Panc1 (cell line): ENCODE data around the gene DPEP2. TPM values are rescaled to one million over a fixed set of nuclear protein-coding genes. Genes with fewer than 3 reads are reported as not detected.
"Not testable (repeated sequence)": the region's sequence is repeated elsewhere in the genome, so short reads cannot be mapped to it uniquely, and the experiment has no call there.

Experiments
- ATAC-seq: fragments of 200-7000 bp; cut with Tn5 transposase; 2 replicates; pipeline ENCODE4 v1.9.1; 2020; ENCODE audit warnings: mild to moderate bottlenecking, moderate library complexity
- BruUV-seq: library from RNA; stranded (reverse); fragments of 400-500 nt; replicated peaks from 2 replicates; lab custom pipeline; 2021; lab: Mats Ljungman, UMichigan
- CTCF ChIA-PET: fragments of 300-600 bp; sonication (Branson Sonifier 250); formaldehyde crosslinking; loops from one replicate; lab custom pipeline; 2022; ENCODE audit warnings: antibody characterized with exemption; lab: Charles Lee
- POLR2A ChIA-PET: fragments of 300-600 bp; sonication (Branson Sonifier 250); formaldehyde crosslinking; loops from one replicate; lab custom pipeline; 2022; ENCODE audit warnings: antibody characterized with exemption; lab: Charles Lee
- DNase-seq: peaks from one replicate; pipeline ENCODE4 v3.0.0-alpha.2; 2010; ENCODE audit warnings: low read depth, low spot score
- H3K27ac ChIP-seq: 2 replicates; pipeline ENCODE4 v1.5.1; 2011; ENCODE audit warnings: mild to moderate bottlenecking, low read length, inconsistent platforms
- H3K27me3 ChIP-seq: fragments of 200-500 bp; sonication (Bioruptor generic); 2 replicates; pipeline ENCODE4 v1.6.0; 2014; ENCODE audit warnings: low read length, inconsistent platforms; ENCODE audit not compliant: control insufficient read depth, insufficient read depth
- H3K36me3 ChIP-seq: fragments of 200-500 bp; sonication (Bioruptor generic); 2 replicates; pipeline ENCODE4 v1.5.1; 2014; ENCODE audit warnings: inconsistent platforms, mild to moderate bottlenecking, low read length, moderate library complexity; ENCODE audit not compliant: control insufficient read depth, insufficient read depth
- H3K4me1 ChIP-seq: 2 replicates; pipeline ENCODE4 v1.5.1; 2011; ENCODE audit warnings: inconsistent platforms, mild to moderate bottlenecking, low read length, moderate library complexity; ENCODE audit not compliant: control insufficient read depth, insufficient read depth
- H3K4me3 ChIP-seq, 2 experiments: 2 replicates each; pipeline ENCODE4 v1.5.1; 2011 to 2012; ENCODE audit warnings: low read depth in 2 of 2, low read length in 2 of 2, mild to moderate bottlenecking in 2 of 2, inconsistent platforms in 1 of 2, moderate library complexity in 1 of 2
- H3K9me3 ChIP-seq: fragments of 200-500 bp; sonication (Bioruptor generic); 2 replicates; pipeline ENCODE4 v1.5.1; 2014; ENCODE audit warnings: low read depth, mild to moderate bottlenecking, inconsistent platforms, low read length, moderate library complexity; ENCODE audit not compliant: control insufficient read depth, insufficient read depth
- CTCF ChIP-seq: fragments of 450-650 bp; IDR thresholded peaks from 2 replicates; pipeline ENCODE4 v1.5.1; 2017; ENCODE audit warnings: mild to moderate bottlenecking
- POLR2AphosphoS5 ChIP-seq: IDR thresholded peaks from 2 replicates; pipeline ENCODE4 v1.6.1; 2012; ENCODE audit warnings: mild to moderate bottlenecking, low read depth, low read length, moderate library complexity
- REST ChIP-seq, 2 experiments: IDR thresholded peaks; 2 replicates each; pipeline ENCODE4 v1.6.1; 2011 to 2012; ENCODE audit warnings: low read depth in 2 of 2, control low read depth in 1 of 2, low read length in 1 of 2, mild to moderate bottlenecking in 1 of 2, moderate library complexity in 1 of 2; ENCODE audit not compliant: insufficient read depth in 1 of 2
- SIN3A ChIP-seq: IDR thresholded peaks from 2 replicates; pipeline ENCODE4 v1.6.1; 2012; ENCODE audit warnings: low read depth, mild to moderate bottlenecking, low read length, moderate library complexity, borderline replicate concordance; ENCODE audit not compliant: insufficient read depth
- TCF7L2 ChIP-seq: IDR thresholded peaks from 2 replicates; pipeline ENCODE4 v1.6.1; 2011; ENCODE audit warnings: mild to moderate bottlenecking, low read depth, low read length, inconsistent platforms
- in situ Hi-C: cut with HindIII; loops from 2 replicates; pipeline ENCODE4 v1.10.0; 2016; ENCODE audit warnings: low sequenced_read_pairs, low pct_unique_long_range_greater_than_20kb
- intact Hi-C: fragments of 100-400 bp; cut with micrococcal nuclease; formaldehyde crosslinking; loops from one replicate; pipeline ENCODE4 v1.10.0; 2022; ENCODE audit not compliant: unreplicated experiment
- total RNA-seq: library from RNA; stranded (reverse); gene quantifications from one replicate; pipeline ENCODE4 v1.2.1, GENCODE V29; 2021; ENCODE audit not compliant: unreplicated experiment

The DPEP2 gene
- total RNA-seq, 1 experiment from 2014 or later = not detected

- DNase-seq = no peak
- CTCF ChIA-PET = interaction anchor here (0.7 kb wide), 1 partner anchor 12 kb away, joined by 3 read pairs; no protein-coding TSS in a partner anchor
- Histone ChIP-seq H3K27ac (no peak overlapping the region), H3K9me3 (no peaks in the 10 kb centered on the region), H3K36me3 (peaks cover 2% of the 10 kb centered on the region; the same call in 1 of the 2 replicates), H3K4me1 (peaks cover 4% of the 10 kb centered on the region; the same call in 1 of the 2 replicates), H3K27me3 (no peaks in the 10 kb centered on the region), H3K4me3 (no peak overlapping the region)
- POLR2A ChIA-PET = no interaction called here
- no peak for TF ChIP-seq TCF7L2
- TF ChIP-seq SIN3A = no peak
- TF ChIP-seq REST (IDR thresholded peaks at IDR 0.05; ENCODE audit: insufficient read depth in 1 of 2, low read depth in 2 of 2, low read length in 1 of 2) = no peak
- TF ChIP-seq CTCF = no peak
- TF ChIP-seq POLR2AphosphoS5 = no peak; the same call in 1 of the 2 replicates
- no peak for ATAC-seq
- no TSS peak for BruUV-seq
- intact Hi-C loops = no loop called here
- in situ Hi-C loops = no loop called here
These were observed 59.5 kb downstream of the DPEP2 start for GRCh38 chr16:67939507-67940445.

GRCh38 chr16:67937713-67938112 lies 61.6 kb downstream of the DPEP2 start:
- H3K4me1 ChIP-seq, H3K4me3 ChIP-seq, DNase-seq, H3K27ac ChIP-seq, H3K9me3 ChIP-seq, H3K36me3 ChIP-seq, ATAC-seq, intact Hi-C loops, in situ Hi-C loops, BruUV-seq, H3K27me3 ChIP-seq, CTCF ChIA-PET: not testable (repeated sequence)
- POLR2A ChIA-PET = interaction anchor here (0.7 kb wide), 1 partner anchor 202 kb away, joined by 12 read pairs; no protein-coding TSS in a partner anchor

Other genes starting within 250 kb of the DPEP2 start
- gene RANBP10, start 192.9 kb downstream of the DPEP2 start, total RNA-seq = 13.4 TPM
- gene TSNAXIP1, start 192.6 kb downstream of the DPEP2 start, total RNA-seq = 1.6 TPM
- 27.3 TPM for gene THAP11, start 157.2 kb downstream of the DPEP2 start, total RNA-seq
- 119 TPM for gene NUTF2, start 152.6 kb downstream of the DPEP2 start, total RNA-seq
- 43.4 TPM for gene CENPT, start 151.8 kb downstream of the DPEP2 start, total RNA-seq
- 85.3 TPM for gene EDC4, start 126.4 kb downstream of the DPEP2 start, total RNA-seq
- 1.1 TPM for gene NRN1L, start 114.6 kb downstream of the DPEP2 start, total RNA-seq
- gene PSKH1, start 106.2 kb downstream of the DPEP2 start, total RNA-seq = 17.8 TPM
- 2.0 TPM for gene CTRL, start 67.6 kb downstream of the DPEP2 start, total RNA-seq
- gene PSMB10, start 62.6 kb downstream of the DPEP2 start, total RNA-seq = 47.7 TPM
- 14.0 TPM for gene LCAT, start 55.4 kb downstream of the DPEP2 start, total RNA-seq
- 31.8 TPM for gene SLC12A4, start 30.8 kb downstream of the DPEP2 start, total RNA-seq
- gene DPEP3, start 19.0 kb downstream of the DPEP2 start, total RNA-seq = not detected
- gene DPEP2NB, start 16.4 kb upstream of the DPEP2 start, total RNA-seq = not detected
- gene DDX28, start 23.7 kb upstream of the DPEP2 start, total RNA-seq = 8.4 TPM
- 12.1 TPM for gene DUS2, start 23.8 kb upstream of the DPEP2 start, total RNA-seq
- gene NFATC3, start 85.9 kb upstream of the DPEP2 start, total RNA-seq = 24.8 TPM
- gene ESRP2, start 236.6 kb upstream of the DPEP2 start, total RNA-seq = 27.0 TPM
- 14.3 TPM for gene PLA2G15, start 245.9 kb upstream of the DPEP2 start, total RNA-seq